ENCODE measurements around the gene SLC35E2B. TPM values are rescaled to one million over a fixed set of nuclear protein-coding genes. Genes with fewer than 3 reads are reported as not detected.
"Not testable (repeated sequence)": the region's sequence is repeated elsewhere in the genome, so short reads cannot be mapped to it uniquely, and the experiment has no call there.

SLC35E2B gene
- total RNA-seq, 2 experiments from 2014 or later: 46.2 to 50.9 TPM

DNA sequence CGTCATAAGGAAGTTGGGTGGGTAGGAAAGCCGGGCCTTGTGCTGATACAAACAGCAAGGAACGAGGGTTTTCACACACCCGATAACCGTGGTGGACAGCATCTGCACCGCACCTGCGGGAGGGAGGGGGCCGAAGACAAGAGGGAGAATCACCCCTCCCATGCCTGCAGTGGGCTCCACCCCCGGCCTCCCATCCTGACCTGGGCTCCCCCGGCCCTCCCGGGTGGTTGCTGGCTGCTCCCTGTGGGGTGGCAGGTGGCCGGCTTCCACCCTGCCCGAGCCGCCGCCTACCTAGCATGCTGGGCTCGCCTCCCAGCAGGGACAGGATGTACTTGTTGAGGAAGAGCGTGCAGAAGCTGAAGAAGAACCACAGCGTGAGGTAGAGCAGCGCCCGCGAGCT lies 16.5 kb downstream of the SLC35E2B start:
- peak; percentile 29 for ATAC-seq
- DNase-seq; CTCF ChIA-PET; H3K27me3 Mint-ChIP-seq; H3K9me3 Mint-ChIP-seq (ENCODE audit: low read depth); H3K27ac Mint-ChIP-seq; H3K4me3 Mint-ChIP-seq: not testable (repeated sequence)
- Mint-ChIP-seq H3K36me3 (peaks cover 12% of the 10 kb centered on the region), H3K4me1 (peaks cover 27% of the 10 kb centered on the region)

DNA sequence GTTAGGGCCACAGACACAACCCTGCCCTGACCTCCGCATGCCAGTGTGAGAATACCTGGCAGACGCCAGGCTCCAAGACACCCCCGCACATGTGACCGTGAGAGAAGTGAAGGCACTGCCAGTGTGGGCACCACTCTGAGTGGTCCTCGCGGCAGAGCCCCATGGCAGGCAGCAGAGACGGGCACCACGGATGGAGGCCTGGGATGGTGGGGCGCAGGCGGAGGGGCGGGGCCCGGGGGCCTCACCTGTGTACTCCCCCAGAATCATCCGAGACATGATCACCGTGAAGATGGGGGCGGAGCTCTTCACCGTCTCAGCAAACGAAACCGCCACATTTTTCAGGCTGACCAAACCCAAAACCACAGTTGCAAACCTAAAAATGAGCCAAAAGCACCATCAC lies 17.4 kb downstream of the SLC35E2B start:
- H3K4me3 Mint-ChIP-seq: not testable (repeated sequence)

DNA sequence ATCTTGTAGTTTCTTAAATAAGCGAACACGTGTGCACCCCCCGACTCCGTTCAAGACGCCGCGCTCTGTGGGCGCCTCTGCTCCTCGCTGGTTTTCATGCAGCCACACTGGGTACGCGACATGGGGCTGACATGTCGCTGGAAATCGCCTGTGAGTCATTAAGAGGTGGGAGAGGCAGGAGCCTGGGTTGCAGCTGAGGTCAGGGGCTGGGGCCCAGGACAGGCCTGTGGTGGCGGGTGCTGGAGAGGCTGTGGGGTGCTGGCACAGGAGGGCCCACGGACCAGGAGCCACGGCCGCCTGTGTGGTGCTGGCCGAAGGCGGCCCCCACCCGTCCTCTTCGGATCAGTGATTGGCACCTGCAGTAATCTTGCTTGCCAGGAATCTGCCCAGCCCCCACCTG lies 17.8 kb downstream of the SLC35E2B start:
- H3K27me3 Mint-ChIP-seq; H3K9me3 Mint-ChIP-seq (ENCODE audit: low read depth); DNase-seq; CTCF ChIA-PET; ATAC-seq; H3K4me3 Mint-ChIP-seq: not testable (repeated sequence)
- Mint-ChIP-seq H3K36me3 (peaks cover 14% of the 10 kb centered on the region), H3K4me1 (peaks cover 29% of the 10 kb centered on the region), H3K27ac (peak overlapping the region; percentile 80)

More for the DNA sequence above, 17.4 kb downstream of the SLC35E2B start:
- H3K9me3 Mint-ChIP-seq (ENCODE audit: low read depth); H3K27me3 Mint-ChIP-seq; DNase-seq; CTCF ChIA-PET: not testable (repeated sequence)
- Mint-ChIP-seq H3K27ac (peak overlapping the region; percentile 36), H3K36me3 (peaks cover 14% of the 10 kb centered on the region), H3K4me1 (peaks cover 27% of the 10 kb centered on the region)
- peak; percentile 25 for ATAC-seq

DNA sequence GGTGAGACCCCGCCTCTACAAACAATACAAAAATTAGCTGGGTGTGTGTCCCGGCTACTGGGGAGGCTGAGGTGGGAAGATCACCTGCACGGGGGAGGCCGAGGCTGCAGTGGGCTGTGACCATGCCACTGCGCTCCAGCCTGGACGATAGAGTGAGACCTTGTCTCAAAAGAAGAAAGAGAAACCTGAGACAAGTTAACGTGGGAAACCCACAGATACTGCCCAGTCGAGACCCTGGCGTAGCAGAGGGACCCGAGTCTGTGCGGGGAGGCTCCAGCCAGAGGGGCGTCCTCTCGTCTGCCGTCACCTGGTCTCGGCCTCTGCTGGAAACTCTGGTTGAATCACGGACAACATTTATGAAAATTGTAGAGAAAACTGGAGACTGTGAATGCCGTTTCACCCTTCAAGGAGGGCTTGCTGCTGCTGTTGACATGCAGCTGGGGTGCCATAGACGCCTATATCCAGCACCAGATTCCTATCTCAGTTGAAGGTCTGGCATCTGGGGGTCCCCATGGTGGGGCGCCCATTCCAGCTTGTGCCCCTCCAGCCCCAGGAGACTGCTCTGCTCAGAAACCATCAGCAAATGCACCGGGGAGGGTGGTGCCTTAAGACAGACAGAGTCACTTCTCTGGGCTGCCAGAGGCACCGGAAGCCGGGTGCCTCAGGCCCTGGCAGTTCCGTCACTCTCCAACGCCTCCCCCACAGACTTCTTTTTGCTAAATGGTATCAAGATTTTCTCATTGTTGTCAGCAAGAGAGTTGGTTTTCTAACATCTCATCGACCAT lies 20.2 kb downstream of the SLC35E2B start:
- DNase-seq (no peak), ATAC-seq (no peak)
- H3K36me3 Mint-ChIP-seq: peaks cover 21% of the 10 kb centered on the region
- no peak overlapping the region for H3K27ac Mint-ChIP-seq
- peaks cover 12% of the 10 kb centered on the region for H3K4me1 Mint-ChIP-seq
- CTCF ChIA-PET: no interaction called here
- no peak overlapping the region for H3K4me3 Mint-ChIP-seq
- no peaks in the 10 kb centered on the region for H3K27me3 Mint-ChIP-seq
- H3K9me3 Mint-ChIP-seq (ENCODE audit: low read depth): no peaks in the 10 kb centered on the region

DNA sequence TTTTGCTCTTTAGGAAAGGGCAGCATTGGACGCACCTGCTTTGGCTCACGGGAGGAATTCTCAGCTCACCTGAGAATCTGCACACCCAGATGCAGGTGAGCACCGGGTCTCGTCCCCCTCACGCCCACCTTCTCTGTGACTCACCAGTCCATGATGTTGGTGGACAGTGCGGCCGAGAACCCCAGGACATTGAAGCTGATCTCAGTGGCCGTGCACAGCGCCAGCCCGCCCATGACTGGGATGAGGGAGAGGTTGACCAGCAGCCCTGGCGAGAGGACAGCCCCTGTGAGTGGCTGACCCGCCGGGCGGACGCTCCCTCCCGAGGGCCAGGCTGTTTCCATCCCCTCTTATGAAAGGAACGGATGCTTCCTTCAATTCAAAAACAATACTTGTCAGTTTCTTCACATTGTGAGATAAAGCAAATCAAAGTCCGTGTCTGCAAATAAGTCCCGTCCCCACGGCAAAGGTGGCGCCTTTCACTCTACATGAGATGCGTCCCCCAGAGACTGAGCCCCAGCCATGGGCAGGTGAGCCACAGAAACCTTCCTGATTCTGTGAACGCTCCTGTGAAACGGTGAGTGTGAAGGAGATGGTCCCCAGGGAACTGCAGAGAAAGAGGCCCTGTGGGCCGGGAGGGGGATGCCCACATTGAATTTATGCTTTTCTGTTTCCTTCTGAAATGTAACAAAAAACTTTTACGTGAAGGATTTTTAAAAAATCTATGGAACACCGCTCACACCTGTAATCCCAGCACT lies 21.1 kb downstream of the SLC35E2B start:
- Mint-ChIP-seq H3K27me3 (no peaks in the 10 kb centered on the region), H3K4me3 (no peak overlapping the region), H3K9me3 (ENCODE audit: low read depth) (no peaks in the 10 kb centered on the region), H3K4me1 (peaks cover 10% of the 10 kb centered on the region), H3K27ac (no peak overlapping the region), H3K36me3 (peaks cover 22% of the 10 kb centered on the region)
- no peak for ATAC-seq
- DNase-seq: no peak
- CTCF ChIA-PET: no interaction called here

DNA sequence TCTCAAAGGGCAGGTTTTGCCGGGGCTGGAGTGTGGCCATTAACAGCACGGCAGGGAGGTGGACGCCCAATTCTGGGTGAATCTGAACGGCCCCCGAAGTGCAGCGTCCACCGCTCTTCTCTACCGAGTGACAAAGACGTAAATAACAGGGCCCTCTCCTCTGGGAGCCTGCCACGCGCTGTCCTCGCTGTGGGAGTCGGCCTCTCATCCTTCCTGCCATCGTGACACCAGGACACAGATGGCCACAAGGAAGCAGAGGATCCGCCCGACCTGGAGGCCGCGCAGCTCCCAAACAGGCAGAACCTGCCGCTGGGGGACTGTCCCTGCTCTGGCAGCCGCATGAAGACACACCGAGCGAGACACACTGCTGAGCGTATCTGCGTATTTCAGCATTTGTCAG lies 21.7 kb downstream of the SLC35E2B start:
- ATAC-seq: no peak
- H3K36me3 Mint-ChIP-seq: peaks cover 22% of the 10 kb centered on the region
- H3K4me1 Mint-ChIP-seq: peaks cover 10% of the 10 kb centered on the region
- no peak for DNase-seq
- H3K9me3 Mint-ChIP-seq (ENCODE audit: low read depth): no peaks in the 10 kb centered on the region
- no peak overlapping the region for H3K4me3 Mint-ChIP-seq
- no peak overlapping the region for H3K27ac Mint-ChIP-seq
- CTCF ChIA-PET: no interaction called here
- no peaks in the 10 kb centered on the region for H3K27me3 Mint-ChIP-seq

DNA sequence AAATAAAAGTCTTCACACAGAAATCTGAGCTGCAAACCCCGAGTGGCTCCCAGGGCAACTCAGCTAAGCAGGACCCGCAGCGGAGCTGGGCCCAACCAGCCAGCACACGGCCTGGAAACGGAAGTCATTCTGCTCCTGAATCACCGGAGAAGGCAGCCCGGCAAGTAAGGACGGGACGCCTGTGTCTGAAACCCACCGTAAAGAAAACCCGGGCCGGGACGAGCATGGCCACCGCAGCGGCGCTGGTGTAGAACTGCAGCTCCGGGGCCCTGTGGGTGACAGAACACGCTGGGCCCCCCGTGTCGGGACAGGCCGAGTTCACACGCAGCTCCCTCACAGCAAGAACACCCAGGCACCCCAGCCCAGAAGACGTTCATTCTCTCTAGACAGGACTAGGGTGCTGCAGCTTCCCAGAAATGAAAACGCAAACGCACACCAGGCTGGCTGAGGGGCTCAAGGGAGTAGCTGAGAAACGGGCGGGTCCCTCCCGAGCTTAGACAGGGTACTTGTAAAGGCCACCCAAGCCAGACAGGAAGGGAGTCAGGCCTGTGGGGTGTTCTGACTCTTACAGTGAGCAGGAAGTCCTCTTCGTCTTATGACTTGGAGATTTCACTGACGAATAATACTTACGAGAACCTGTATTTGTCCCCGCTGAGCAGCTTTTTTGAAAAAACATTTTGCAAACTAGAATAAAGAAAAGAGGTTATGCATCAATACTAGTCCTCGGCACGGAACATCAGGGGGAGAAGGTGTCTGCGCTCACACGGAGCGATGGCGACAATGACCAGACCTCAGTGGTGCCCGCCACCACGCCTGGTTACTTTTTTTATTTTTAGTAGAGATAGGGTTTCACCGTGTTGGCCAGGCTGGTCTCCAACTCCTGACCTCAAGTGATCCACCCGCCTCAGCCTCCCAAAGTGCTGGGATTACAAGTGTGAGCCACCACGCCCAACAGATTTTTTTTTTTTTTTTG lies 22.8 kb downstream of the SLC35E2B start:
- no peak for DNase-seq
- no peaks in the 10 kb centered on the region for H3K9me3 Mint-ChIP-seq (ENCODE audit: low read depth)
- H3K27ac Mint-ChIP-seq: no peak overlapping the region
- peaks cover 8% of the 10 kb centered on the region for H3K4me1 Mint-ChIP-seq
- H3K27me3 Mint-ChIP-seq: no peaks in the 10 kb centered on the region
- CTCF ChIA-PET: interaction anchor here (1.0 kb wide), 1 partner anchor 9 kb away, joined by 4 read pairs; no protein-coding TSS in a partner anchor
- ATAC-seq: no peak
- peaks cover 25% of the 10 kb centered on the region for H3K36me3 Mint-ChIP-seq
- no peak overlapping the region for H3K4me3 Mint-ChIP-seq

DNA sequence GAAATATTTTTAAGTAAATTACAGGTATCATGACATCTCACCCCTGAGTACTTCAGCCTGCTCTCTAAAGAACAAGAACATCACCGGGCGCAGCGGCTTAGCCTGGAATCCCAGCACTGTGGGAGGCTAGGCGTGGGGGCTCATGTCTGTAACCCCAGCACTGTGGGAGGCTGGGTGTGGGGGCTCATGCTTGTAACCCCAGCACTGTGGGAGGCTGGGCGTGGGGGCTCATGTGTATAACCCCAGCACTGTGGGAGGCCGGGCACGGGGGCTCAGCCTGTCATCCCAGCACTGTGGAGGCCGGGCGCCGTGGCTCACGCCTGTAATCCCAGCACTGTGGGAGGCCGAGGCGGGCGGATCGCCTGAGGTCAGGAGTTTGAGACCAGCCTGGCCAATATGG lies 26.1 kb downstream of the SLC35E2B start:
- Mint-ChIP-seq H3K4me3 (no peak overlapping the region), H3K9me3 (ENCODE audit: low read depth) (no peaks in the 10 kb centered on the region), H3K27ac (no peak overlapping the region), H3K4me1 (peaks cover 4% of the 10 kb centered on the region), H3K36me3 (peaks cover 17% of the 10 kb centered on the region), H3K27me3 (no peaks in the 10 kb centered on the region)
- no peak for DNase-seq
- no peak for ATAC-seq
- CTCF ChIA-PET: interaction anchor here (0.8 to 1.7 kb wide), 2 partner anchors 12 to 14 kb away, joined by 3 to 5 read pairs; no protein-coding TSS in a partner anchor

DNA sequence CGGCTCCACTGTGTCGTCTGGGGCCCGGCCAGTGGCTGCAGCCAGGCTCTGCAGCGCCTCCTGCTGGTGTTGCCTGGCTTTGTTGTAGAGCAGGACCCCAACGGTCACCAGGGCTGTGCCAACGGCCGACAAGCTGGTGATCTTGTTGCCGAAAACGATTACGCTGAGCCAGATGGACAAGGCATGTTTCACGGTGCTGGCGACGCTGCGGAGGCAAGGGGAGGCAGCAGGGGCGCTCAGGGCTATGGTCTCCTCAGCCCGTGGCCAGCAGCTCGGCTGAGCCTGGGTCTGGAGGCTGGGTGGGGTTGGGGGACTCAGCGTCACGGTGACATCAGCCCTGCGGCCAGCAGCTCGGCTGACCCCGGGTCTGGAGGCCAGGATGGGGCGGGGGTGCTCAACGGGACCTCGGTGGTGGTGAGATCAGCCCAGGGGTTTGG lies 26.8 kb downstream of the SLC35E2B start:
- ATAC-seq (peak; percentile 29), DNase-seq (no peak)
- no peak overlapping the region for H3K27ac Mint-ChIP-seq
- H3K4me1 Mint-ChIP-seq: peaks cover 4% of the 10 kb centered on the region
- peaks cover 10% of the 10 kb centered on the region for H3K36me3 Mint-ChIP-seq
- CTCF ChIA-PET: interaction anchor here (0.8 to 1.7 kb wide), 4 partner anchors 12 to 15 kb away, joined by 3 to 5 read pairs (median 4); no protein-coding TSS in a partner anchor
- H3K27me3 Mint-ChIP-seq: no peaks in the 10 kb centered on the region
- H3K4me3 Mint-ChIP-seq: no peak overlapping the region
- no peaks in the 10 kb centered on the region for H3K9me3 Mint-ChIP-seq (ENCODE audit: low read depth)

DNA sequence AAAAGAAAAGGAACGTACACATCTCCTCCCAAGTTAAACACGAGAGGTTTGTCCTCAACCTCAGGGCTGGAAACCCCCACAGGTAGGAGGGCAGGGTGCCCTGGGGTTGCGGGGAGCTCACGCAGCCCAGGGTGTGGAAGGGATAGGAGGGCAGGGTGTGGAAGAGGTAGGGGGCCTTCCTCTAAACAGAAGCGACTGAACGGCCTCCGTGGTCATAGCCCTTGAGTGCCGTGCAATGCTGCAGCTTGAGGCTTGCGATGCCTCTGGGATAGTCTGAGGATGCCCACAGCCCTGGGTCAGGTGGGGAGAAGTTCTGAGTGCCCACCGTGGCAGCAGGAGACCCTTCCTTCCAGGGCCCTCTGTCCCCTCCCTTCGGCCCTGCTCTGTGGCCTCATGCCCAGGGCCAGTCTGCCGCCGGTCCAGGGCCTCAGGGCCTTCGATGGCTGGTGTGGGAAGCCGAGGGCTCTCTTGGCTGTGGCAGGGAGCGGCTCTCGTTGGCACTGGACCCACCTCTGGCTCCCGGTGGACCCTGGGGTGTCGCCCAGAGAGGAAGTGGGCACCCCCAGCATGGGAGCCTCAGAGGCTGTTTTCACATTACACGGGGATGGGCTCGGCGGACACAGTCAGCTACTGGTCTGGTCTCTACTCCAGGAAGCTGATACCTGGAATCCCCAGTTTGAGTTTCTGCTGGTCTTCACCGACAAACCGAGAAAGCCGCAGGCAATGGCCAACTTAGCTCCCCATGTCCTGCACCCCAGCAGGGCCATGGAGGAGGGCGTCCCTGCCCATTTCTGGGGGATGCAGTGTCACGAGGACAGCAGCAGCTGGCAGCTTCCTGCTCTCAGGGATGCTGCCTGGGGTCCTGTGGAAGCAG lies 27.4 kb downstream of the SLC35E2B start:
- Mint-ChIP-seq H3K4me3 (no peak overlapping the region), H3K36me3 (peaks cover 10% of the 10 kb centered on the region), H3K27me3 (no peaks in the 10 kb centered on the region), H3K9me3 (ENCODE audit: low read depth) (no peaks in the 10 kb centered on the region), H3K4me1 (peaks cover 4% of the 10 kb centered on the region), H3K27ac (no peak overlapping the region)
- ATAC-seq (no peak), DNase-seq (no peak)
- CTCF ChIA-PET: interaction anchor here (0.8 to 1.7 kb wide), 4 partner anchors 12 to 15 kb away, joined by 3 to 5 read pairs (median 4); no protein-coding TSS in a partner anchor

DNA sequence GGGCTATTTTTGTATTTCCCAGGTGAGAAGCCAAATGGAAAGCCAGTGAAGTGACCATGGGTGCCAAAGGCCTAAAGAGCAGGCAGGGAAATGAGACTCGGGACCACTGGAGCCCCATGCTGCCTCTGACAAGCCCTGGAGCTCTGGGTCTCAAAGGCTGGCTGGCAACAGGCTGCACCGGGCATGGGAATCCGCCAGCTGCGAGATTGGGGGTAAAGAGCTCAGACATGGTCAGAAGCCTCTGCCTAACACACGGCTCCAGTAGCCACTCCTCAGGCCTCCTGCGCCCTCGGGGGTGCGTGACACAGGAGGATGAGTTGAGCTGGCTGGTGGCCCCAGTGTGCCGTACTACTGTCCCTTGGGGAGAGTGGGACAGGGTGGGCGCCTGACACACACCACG lies 28.3 kb downstream of the SLC35E2B start:
- H3K27me3 Mint-ChIP-seq; H3K27ac Mint-ChIP-seq; ATAC-seq; DNase-seq; CTCF ChIA-PET; H3K36me3 Mint-ChIP-seq; H3K9me3 Mint-ChIP-seq (ENCODE audit: low read depth); H3K4me3 Mint-ChIP-seq; H3K4me1 Mint-ChIP-seq: not testable (repeated sequence)

DNA sequence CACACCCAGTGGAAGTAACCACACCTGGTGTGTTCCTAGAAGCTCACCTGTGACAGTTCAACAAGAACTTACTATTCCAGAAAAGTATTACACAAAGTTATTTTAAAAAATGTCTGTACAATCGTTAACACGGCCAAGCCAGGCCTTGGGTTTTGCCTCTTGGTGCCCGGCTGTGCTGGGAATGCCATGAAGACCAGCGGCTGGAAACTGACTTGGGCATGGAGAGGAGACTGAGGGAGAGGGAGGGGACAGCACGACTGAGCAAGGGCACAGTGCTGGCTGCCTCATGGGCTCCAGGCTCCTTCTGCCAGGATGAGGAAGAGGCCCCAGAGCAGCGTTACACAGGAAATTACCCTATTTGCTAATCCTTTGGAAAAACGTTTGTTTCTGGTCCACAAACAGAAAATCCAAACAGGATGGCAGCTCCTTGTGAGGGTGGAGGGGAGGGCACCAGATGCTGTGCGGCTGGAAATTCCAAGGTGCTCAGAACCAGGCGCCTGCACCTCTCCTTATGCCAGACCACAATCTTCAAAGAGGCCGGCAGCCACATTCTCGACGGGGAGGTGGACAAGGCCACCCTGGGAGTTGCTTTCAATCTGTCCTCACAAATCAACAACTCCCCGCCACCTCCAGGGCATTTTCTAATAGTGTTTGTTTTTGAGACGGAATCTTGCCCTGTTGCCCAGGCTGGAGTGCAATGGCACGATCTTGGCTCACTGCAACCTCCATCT lies 29.6 kb downstream of the SLC35E2B start:
- DNase-seq; H3K27me3 Mint-ChIP-seq; H3K4me3 Mint-ChIP-seq; H3K36me3 Mint-ChIP-seq; ATAC-seq; H3K9me3 Mint-ChIP-seq (ENCODE audit: low read depth); H3K4me1 Mint-ChIP-seq; CTCF ChIA-PET: not testable (repeated sequence)
- H3K27ac Mint-ChIP-seq: peak overlapping the region; percentile 85

Data from activated CD8-positive, alpha-beta memory T cell treated with anti-CD3 and anti-CD28 coated beads, Interleukin-2, amount 10 ng/mL, durations not matched to agents 7 days and 5 days (primary cell).